GM21528 (cell line): ENCODE data around the gene KRT33A.
"Not testable (repeated sequence)": the region's sequence is repeated elsewhere in the genome, so short reads cannot be mapped to it uniquely, and the experiment has no call there.

Experiments used
- ATAC-seq: cut with Tn5 transposase; IDR thresholded peaks from one replicate; pipeline ENCODE4 v1.9.1; 2021; ENCODE audit warnings: mild to moderate bottlenecking, moderate library complexity; ENCODE audit not compliant: unreplicated experiment, low FRiP score

The KRT33A gene

DNA sequence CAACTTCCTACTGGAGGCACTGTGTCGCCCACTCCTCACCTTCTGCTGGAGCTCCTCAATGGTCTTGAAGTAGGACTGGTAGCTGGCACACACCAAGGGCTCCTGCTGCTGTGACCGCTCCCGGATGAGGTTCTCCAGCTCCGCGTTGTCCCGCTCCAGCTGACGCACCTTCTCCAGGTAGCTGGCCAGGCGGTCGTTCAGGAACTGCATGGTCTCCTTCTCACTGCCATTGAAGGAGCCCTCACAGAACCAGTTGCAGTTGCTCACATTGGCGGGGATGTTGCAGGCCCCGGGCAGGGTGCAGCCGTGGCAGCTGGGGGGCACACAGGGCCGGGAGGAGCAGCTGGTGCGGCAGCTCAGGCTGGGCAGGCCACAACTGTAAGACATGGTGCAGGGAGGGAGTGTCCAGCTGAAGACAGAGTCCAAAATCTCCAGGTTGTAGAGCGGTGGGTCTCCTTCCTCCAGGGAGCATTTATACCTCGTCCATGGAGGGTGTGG is at the start of gene KRT33A:
KRT33A (minus strand) TSS at position 448 of the 498 bp plus-strand sequence; CDS start at position 387, 61 bp downstream.
- not testable (repeated sequence) for ATAC-seq

DNA sequence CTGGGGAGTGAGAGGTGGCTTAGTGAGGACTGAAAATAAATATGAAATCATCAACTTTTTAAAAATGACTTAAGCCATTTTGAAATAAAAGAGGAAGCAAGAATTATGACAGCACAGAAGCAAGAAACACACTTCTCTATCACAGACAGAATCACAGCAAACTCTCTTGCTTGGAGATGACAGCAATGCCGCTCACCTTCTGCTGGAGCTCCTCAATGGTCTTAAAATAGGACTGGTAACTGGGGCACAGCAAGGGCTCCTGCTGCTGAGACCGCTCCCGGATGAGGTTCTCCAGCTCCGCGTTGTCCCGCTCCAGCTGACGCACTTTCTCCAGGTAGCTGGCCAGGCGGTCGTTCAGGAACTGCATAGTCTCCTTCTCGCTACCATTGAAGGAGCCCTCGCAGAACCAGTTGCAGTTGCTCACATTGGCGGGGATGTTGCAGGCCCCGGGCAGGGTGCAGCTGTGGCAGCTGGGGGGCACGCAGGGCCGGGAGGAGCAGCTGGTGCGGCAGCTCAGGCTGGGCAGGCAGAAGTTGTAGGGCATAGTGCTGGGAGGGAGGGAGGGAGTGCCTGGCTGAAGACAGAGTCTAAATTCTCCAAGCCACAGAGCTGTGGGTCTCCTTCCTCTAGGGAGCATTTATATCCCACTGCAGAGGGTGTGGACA is 46.5 kb upstream of the KRT33A start, which contains the start of gene KRT31:
KRT31 (minus strand) TSS at position 613 of the 665 bp plus-strand sequence; CDS start at position 544, 69 bp downstream.
- no peak for ATAC-seq

DNA sequence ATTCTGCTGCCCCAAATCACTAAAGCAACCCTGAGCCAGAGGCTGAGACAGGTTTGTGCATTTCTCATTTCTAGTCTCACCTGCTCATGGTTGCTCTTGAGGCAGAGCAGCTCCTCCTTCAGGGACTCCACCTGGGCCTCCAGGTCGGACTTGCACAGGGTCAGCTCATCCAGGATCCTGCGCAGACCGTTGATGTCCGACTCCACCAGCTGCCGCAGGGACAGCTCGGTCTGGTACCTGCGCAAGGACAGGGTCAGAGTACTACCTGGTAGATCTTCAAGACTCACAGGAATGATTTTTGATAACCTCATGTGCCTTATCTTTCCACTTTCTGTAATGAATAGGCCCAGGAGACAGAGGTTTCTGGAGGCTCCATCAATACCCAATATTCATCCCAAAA is 45.7 kb upstream of the KRT33A start:
- no peak for ATAC-seq

DNA sequence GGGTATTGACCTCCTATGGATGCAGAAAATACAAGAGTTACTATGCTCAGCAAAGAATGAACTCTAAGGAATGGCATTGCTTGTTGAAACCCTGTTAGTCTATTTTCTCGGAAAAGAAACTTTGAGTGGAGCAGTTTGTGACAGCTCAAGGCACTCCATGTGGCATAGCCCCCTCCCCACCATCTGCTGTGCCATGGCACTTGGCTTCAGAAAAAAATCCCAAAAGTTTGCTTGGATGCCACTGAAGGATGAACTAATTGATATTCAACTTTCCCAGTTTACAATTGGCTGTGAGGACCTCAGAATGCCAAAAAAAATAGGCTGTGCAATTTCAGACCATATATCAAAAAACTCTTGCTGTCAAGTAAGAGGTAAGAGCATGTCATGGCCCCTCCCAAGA is 45.0 kb upstream of the KRT33A start:
- ATAC-seq = no peak

DNA sequence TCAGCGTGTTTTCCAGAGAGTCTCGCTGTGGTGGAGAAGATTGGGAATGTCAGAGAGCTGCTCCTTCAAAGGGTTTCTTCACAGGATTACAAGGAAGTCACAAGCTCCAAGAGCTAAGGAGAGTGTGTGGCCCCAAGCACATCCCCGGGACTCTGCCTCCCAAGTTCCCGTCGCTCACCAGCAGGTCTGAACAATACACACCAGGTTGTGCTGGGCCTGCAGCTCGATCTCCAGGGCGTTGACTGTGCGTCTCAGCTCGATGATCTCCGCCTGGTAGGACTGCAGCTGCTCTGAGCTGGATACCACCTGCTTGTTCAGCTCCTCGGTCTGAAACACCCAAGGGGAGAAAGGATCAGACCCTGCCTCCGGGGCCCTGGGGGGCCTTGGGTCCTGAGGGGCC is 44.4 kb upstream of the KRT33A start:
- ATAC-seq = not testable (repeated sequence)

DNA sequence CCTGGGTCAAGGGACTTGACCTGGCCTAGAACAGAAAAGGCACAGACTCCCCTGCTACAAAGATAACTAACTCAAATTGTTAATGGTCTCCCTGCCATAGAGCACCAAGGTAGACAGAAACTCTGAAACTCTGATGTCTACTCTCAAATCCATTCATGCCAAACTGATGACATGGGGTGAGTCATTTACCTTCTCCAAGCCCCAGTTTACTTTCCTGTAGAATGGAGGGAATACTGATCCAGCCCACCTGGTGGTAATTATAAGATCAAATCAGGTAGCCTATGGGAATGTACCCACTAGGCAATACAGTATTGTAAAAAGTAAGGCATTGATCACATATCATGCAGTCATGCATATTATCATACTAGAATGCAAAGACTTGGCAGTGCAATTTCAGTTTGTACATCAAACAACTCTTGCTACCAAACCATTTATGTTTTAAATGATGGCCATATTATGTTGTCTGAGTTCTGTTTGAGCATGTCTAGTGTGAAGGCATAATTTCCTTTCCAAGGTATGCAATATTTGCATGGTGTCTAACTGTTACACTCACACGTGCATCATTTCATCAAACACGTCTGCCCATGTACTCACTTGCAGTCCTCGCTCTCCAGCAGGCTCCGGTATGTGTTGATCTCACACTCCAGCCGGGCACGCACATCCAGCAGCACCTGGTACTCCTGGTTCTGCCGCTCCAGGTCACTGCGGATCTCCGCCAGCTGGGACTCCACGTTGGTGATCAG is 43.8 kb upstream of the KRT33A start:
- no peak for ATAC-seq

DNA sequence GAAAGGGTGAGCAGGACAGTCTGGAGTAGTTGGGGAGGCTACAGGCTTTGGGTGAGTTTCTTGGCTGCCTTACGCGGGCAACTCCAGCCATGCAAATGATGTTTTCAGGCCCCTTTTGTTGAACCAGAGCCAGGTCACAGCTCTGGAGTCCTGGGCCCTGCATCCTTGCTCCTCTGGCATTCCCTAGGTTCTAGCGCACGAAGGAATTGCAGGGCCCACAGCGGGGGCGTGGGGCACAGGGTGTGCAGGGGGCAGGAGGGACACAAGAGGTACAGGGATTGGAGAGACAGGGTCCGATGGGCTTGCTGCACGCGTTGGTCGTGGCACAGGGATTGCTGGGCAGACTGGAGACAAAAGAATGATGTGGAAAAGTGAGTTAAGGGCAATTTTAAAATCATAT is 43.2 kb upstream of the KRT33A start:
- ATAC-seq = no peak

DNA sequence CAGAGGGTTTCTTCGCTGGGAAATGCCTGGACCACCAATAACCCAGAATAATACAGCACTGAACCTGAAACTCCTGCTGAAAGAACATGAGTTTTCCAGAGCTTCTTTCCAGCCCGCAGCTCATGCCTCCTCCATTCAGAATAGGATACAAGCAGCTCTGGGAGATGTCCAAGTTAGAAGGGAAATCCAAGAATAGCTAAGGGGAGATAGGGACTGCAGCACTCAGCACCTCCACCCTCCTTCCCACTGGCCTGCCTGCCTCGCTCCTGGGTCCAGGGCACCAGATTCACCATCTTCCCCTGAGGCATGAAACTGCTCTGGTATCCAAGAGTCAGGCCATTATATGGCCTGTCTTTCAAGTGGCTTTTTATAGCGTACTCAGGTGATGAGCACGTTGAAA is 42.7 kb upstream of the KRT33A start:
- ATAC-seq = no peak

DNA sequence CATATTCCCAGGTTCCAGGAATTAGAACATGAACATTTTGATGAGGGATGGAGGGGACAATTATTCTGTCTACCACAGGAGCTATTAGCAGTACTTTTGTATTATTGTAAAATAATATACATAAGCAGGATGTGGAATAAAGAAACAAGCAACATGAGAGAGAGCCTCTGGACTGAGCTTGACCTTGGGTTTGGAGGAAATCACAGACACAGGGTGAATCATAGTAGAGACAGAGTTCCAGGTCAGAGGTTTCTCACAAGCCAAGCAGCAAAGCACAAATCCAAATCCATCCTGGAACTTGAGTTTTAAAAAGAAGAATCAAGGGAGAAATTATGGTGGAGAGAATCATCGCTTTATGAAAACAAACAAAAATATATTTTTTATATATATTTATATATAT is 41.6 kb upstream of the KRT33A start:
- ATAC-seq = no peak

DNA sequence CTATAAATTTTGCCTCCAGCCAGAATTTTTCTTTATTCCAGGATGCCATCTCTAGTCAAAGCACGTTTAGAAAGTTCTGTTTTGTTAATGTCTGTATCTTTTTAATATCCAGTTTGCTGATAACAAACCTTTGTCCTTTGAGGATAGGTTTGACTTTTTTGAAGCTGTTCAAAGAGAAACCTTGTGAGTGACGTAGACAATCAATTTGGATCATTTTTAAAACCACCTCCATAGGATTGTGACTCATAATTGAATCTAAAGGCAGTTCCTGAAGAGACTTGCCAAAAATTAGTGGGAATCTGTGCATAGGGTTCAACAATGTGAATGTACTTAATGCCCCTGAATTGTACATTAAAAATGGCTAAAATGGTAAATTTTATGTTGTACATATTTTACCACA is 40.9 kb upstream of the KRT33A start:
- no peak for ATAC-seq

DNA sequence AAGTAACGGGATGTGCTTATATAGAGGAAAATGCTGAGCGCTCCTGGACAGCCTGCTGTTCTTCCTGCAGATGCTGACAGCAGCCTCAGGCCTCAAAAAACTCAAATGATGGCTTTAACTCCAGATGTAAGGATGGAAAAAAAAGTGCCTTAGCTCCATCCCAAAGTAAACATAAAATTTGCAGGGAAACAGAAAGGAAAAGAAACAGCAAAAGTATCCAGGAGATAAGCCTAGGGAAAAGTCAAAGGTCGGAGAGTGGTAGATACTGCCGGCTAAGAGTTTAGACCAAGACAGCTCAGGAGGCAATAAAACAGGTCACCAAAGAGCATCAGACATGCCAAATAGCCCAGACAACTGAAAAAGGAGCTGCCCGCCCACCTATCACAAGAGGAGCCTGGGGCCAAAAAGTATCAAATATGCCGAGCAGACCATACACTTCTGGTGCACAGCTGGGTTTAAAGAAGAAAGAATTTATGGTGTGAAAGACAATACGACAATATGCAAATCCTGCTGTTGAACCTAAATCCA is 39.8 kb upstream of the KRT33A start:
- no peak for ATAC-seq

DNA sequence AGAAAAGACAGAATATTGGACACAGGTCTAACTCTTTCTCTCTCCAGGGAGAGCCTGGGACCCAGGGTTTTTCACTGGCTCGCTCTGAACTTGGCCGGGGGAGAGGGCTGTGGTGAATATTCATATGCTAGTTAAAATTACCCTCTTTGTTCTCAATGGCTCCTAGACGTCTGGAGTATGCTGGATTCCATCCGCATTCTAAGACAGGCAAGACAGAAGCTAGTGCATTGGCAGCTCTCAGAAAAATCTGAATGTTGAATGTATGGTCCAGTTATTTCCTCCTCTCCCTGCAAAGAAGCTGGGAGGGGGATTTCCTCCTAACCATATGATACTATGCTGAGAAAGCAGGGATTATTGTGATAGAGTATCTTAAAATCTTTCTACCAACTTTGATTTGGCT is 37.0 kb upstream of the KRT33A start:
- ATAC-seq = no peak

DNA sequence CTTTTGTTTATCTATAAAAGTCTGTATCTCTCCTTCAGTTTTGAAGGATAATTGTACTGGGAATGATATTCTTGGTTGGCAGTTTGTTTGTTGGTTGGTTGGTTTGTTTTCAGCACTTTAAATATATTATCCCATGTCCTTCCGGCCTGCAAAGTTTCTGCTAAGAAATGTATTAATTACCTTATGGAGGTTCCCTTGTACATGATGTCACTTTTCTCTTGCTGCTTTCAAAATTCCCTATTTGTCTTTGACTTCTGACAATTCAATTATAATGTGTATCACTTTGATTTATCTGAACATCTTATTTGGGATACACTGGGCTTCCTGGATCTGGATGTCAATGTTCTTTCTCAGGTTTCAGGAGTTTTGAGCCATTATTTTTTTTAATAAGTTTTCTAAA is 35.6 kb upstream of the KRT33A start:
- no peak for ATAC-seq

DNA sequence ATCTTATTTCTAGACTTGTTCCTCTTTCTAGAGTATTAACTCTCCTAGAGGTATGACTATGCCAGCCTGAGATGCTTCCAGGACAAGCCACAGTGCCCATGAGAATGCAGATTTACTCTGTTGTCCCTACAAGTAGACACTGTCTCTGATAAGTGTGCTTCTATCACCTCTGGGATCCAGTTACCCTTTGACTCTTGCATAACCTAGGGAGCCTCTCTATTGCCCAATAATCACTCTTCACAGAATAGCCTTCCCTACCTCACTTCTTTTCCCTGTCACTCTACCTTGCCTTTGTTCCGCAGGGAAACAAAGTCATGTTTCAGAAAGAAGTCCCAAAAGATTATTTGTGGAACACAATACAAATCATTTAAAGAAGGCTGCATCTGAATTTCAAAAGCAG is 33.1 kb upstream of the KRT33A start:
- ATAC-seq = no peak

DNA sequence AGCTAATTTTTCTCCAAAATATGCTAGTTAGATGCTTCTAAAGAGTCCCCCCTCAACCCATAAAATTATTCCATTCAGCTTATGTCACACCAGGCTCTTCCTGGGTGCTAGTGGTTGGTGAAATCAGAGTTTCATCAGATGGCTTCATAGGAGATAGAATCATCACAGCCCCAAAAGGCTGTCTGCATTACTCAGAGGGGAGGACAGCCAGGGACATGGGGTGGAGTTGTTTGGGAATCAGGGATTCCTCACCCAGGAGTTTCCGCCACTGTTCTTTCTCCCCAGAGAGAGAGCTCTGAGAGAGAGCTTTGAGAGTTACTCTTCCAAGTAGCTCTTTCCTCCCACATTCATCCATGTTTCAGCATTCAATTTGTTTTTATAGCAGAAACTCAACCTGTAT is 31.8 kb upstream of the KRT33A start:
- ATAC-seq = no peak

DNA sequence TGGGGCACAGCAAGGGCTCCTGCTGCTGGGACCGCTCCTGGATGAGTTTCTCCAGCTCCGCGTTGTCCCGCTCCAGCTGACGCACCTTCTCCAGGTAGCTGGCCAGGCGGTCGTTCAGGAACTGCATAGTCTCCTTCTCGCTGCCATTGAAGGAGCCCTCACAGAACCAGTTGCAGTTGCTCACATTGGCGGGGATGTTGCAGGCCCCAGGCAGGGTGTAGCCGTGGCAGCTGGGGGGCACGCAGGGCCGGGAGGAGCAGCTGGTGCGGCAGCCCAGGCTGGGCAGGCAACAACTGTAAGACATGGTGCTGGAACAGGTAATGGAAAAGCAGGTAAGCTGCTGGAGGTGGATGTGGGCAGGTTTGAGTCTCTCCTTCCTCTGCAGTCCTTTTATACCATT is 31.3 kb upstream of the KRT33A start, which contains the start of gene KRT34:
KRT34 (minus strand) TSS at position 364 of the 400 bp plus-strand sequence; CDS start at position 304, 60 bp downstream.
- ATAC-seq = not testable (repeated sequence)

DNA sequence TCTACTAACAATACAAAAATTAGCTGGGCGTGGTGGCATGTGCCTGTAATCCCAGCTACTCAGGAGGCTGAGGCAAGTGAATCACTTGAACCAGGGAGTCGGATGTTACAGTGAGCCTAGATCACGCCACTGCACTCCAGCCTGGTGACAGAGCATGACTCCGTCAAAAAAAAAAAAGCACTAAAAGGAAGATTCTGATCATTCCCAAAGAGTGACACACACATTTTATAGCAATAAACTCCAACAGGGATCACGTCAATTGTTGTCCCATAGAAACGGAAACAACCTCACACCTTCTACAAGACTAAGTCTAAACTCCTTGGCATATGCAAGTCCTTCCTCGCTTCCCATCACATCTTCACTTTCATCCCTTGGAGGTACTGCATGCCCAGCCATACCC is 29.5 kb upstream of the KRT33A start:
- ATAC-seq = not testable (repeated sequence)

DNA sequence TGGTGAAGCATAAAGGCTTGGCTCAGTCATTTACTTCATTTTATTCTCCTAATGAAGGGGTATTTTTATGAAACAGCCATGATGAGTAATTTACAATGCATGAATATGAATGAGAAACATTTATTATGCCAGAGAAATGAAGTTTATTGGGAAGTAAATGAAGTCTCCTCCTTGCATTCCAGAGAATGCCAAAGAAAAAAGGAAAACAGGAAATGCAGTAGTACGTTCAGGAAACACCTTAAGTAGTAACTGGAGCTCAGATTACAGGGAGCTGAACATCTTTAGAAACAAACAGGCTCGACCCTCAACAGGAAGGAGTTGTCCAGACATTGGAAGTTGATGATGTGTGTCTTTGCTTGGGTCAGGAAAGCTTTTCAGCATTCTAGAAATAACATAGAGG is 26.9 kb upstream of the KRT33A start:
- no peak for ATAC-seq

DNA sequence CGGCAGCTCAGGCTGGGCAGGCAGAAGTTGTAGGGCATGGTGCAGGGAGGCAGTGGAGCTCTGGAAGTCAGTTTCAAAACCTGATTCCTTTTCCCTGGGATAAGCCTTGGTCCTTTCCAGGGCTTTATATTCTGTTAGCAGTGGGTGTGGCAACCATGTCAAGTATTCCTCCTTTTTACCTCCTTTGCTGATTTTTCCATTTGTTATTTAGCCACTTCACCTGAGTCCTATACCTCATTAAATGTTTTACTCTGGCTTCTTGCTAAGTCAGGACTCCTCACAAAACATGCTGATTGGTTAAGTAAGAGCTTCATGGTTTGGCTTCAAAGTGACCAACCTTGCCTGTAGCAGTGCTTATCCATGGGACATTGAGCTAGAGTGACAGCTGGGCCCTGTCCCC is 19.1 kb upstream of the KRT33A start, which contains the start of gene KRT33B:
KRT33B (minus strand) TSS at position 101 of the 400 bp plus-strand sequence; CDS start at position 38, 63 bp downstream.
- no peak for ATAC-seq

DNA sequence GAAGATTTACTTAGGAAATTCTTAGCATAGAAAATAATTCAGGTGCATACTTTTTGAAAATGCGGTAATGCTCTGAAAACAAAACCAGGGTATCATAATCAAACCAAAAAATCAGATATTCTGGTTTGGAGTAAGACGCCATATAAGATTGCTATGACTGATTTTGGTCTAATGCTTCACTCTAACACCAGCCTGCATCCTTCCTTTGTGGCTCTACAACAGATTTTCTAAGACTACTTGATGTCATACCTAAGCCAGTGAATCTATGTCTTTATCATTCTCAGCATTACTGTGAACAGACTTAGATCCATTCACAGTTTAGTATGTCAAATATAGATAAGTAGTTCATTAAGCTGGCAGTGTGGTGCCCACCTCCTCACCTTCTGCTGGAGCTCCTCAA is 18.4 kb upstream of the KRT33A start:
- ATAC-seq = no peak

DNA sequence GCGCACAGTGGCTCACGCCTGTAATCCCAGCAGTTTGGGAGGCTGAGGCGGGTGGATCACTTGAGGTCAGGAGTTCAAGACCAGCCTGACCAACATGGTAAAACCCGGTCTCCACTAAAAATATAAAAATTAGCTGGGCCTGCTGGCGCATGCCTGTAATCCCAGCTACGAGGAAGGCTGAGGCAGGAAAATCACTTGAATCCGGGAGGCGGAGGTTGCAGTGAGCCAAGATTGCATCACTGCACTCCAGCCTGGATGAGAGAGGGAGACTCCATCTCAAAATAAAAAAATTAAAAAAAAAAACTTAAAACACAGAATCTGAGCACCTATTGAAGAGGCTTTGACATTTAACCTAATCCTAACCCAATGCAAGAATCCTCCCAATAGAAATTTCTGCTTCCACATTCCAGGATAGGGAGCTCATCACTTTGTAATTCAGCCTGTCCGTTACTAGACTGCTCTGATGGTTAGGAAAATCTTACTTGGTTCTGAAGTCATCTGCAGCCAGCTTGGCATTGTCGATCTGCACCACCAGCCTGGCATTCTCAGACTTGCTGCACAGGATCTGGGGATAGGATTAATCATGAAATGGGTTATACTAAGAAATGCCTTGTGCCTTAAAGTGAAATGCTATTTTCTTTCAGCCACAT is 16.9 kb upstream of the KRT33A start:
- ATAC-seq = no peak
